IMR-90 (cell line): ENCODE data around the gene ARHGEF6. TPM values are rescaled to one million over a fixed set of nuclear protein-coding genes. Genes with fewer than 3 reads are reported as not detected.

Experiments used
- ATAC-seq: fragments of 200-7000 bp; cut with Tn5 transposase; 2 replicates; pipeline ENCODE4 v1.9.1; 2020; ENCODE audit warnings: low read depth, mild to moderate bottlenecking, moderate library complexity
- BruUV-seq: library from RNA; stranded (reverse); fragments of 400-500 nt; replicated peaks from 2 replicates; lab custom pipeline; 2021; lab: Mats Ljungman, UMichigan
- CTCF ChIA-PET: fragments of 300-600 bp; formaldehyde crosslinking; extraction: SDS; loops from one replicate; lab custom pipeline; 2021; ENCODE audit warnings: antibody characterized with exemption; lab: Yijun Ruan, JAX
- POLR2A ChIA-PET: fragments of 300-600 bp; sonication (Branson Sonifier 250); formaldehyde crosslinking; loops from one replicate; lab custom pipeline; 2022; ENCODE audit warnings: antibody characterized with exemption; ENCODE audit not compliant: unreplicated experiment; lab: Charles Lee
- DNase-seq: peaks from one replicate; pipeline ENCODE4 v3.0.0; 2013
- H2AFZ ChIP-seq: replicated peaks from 2 replicates; pipeline ENCODE3; 2013; ENCODE audit warnings: low read length, mild to moderate bottlenecking; ENCODE audit not compliant: poor library complexity
- H2AK5ac ChIP-seq: 2 replicates; pipeline ENCODE4 v1.6.1; 2013; ENCODE audit warnings: low read depth, low read length, inconsistent platforms
- H2AK9ac ChIP-seq: replicated peaks from 2 replicates; pipeline ENCODE3; 2013; ENCODE audit warnings: mild to moderate bottlenecking, low read depth, low read length, moderate library complexity; ENCODE audit not compliant: poor library complexity
- H2BK120ac ChIP-seq: 2 replicates; pipeline ENCODE4 v1.6.1; 2013; ENCODE audit warnings: low read depth, low read length, inconsistent platforms
- H2BK15ac ChIP-seq: 3 replicates; pipeline ENCODE4 v1.6.1; 2013; ENCODE audit warnings: low read depth, low read length, inconsistent platforms
- H2BK20ac ChIP-seq: 2 replicates; pipeline ENCODE4 v1.6.1; 2013; ENCODE audit warnings: low read depth, mild to moderate bottlenecking, inconsistent platforms, low read length, moderate library complexity
- H2BK5ac ChIP-seq: 2 replicates; pipeline ENCODE4 v1.6.1; 2013; ENCODE audit warnings: mild to moderate bottlenecking, low read depth, low read length, inconsistent platforms; ENCODE audit not compliant: poor library complexity, severe bottlenecking
- H3K14ac ChIP-seq: replicated peaks from 2 replicates; pipeline ENCODE4 v1.6.1; 2013; ENCODE audit warnings: low read depth, low read length, inconsistent platforms
- H3K18ac ChIP-seq: 2 replicates; pipeline ENCODE4 v1.6.1; 2013; ENCODE audit warnings: low read depth, low read length, control low read depth
- H3K23ac ChIP-seq: 2 replicates; pipeline ENCODE4 v1.6.1; 2013; ENCODE audit warnings: low read depth, low read length, inconsistent platforms
- H3K27ac ChIP-seq: 2 replicates; pipeline ENCODE4 v1.5.1; 2013; ENCODE audit warnings: mild to moderate bottlenecking, control low read depth, low read length; ENCODE audit not compliant: insufficient read depth
- H3K27me3 ChIP-seq: 2 replicates; pipeline ENCODE4 v1.6.1; 2013; ENCODE audit warnings: low read length; ENCODE audit not compliant: control insufficient read depth, insufficient read depth
- H3K36me3 ChIP-seq: 2 replicates; pipeline ENCODE4 v1.6.1; 2013; ENCODE audit warnings: low read length, mixed read lengths; ENCODE audit not compliant: control insufficient read depth, insufficient read depth
- H3K4ac ChIP-seq: 2 replicates; pipeline ENCODE4 v1.6.1; 2013; ENCODE audit warnings: low read depth, low read length, inconsistent platforms
- H3K4me1 ChIP-seq: 2 replicates; pipeline ENCODE4 v1.6.1; 2013; ENCODE audit warnings: low read length, mixed read lengths; ENCODE audit not compliant: control insufficient read depth, insufficient read depth
- H3K4me2 ChIP-seq: 2 replicates; pipeline ENCODE4 v1.6.1; 2013; ENCODE audit warnings: low read depth, mild to moderate bottlenecking, control low read depth, low read length, moderate library complexity
- H3K4me3 ChIP-seq: 2 replicates; pipeline ENCODE4 v1.5.1; 2013; ENCODE audit warnings: low read depth, mild to moderate bottlenecking, control low read depth, low read length, moderate library complexity; ENCODE audit not compliant: insufficient read depth
- H3K56ac ChIP-seq: 2 replicates; pipeline ENCODE4 v1.6.1; 2013; ENCODE audit warnings: low read length, inconsistent platforms; ENCODE audit not compliant: insufficient read depth; ENCODE audit errors: extremely low read depth
- H3K79me1 ChIP-seq, 2 experiments: 2 replicates each; pipeline ENCODE4 v1.6.1; 2013; ENCODE audit warnings: low read length in 2 of 2, inconsistent platforms in 1 of 2, low read depth in 1 of 2
- H3K9ac ChIP-seq: 2 replicates; pipeline ENCODE4 v1.6.1; 2013; ENCODE audit warnings: low read depth, low read length, control low read depth
- H3K9me1 ChIP-seq: 2 replicates; pipeline ENCODE4 v1.6.1; 2013; ENCODE audit warnings: low read length, inconsistent platforms; ENCODE audit not compliant: insufficient read depth
- H3K9me3 ChIP-seq: 2 replicates; pipeline ENCODE4 v1.6.1; 2013; ENCODE audit warnings: low read length; ENCODE audit not compliant: control insufficient read depth, insufficient read depth
- H4K20me1 ChIP-seq: 2 replicates; pipeline ENCODE4 v1.6.1; 2013; ENCODE audit warnings: low read length, inconsistent platforms; ENCODE audit not compliant: insufficient read depth
- H4K5ac ChIP-seq: 2 replicates; pipeline ENCODE4 v1.6.1; 2013; ENCODE audit warnings: mild to moderate bottlenecking, low read depth, low read length, control low read depth
- H4K8ac ChIP-seq, 2 experiments: 2 replicates each; pipeline ENCODE4 v1.6.1; 2013; ENCODE audit warnings: low read depth in 2 of 2, low read length in 2 of 2, control low read depth in 1 of 2, inconsistent platforms in 1 of 2
- H4K91ac ChIP-seq: 2 replicates; pipeline ENCODE4 v1.6.1; 2013; ENCODE audit warnings: low read depth, low read length, inconsistent platforms; ENCODE audit not compliant: insufficient read depth
- BHLHE40 ChIP-seq: fragments of 150-350 bp; IDR thresholded peaks from 2 replicates; pipeline ENCODE4 v1.6.1; 2016; ENCODE audit warnings: mild to moderate bottlenecking, low read depth, low read length
- CEBPB ChIP-seq: IDR thresholded peaks from 2 replicates; pipeline ENCODE4 v1.6.1; 2012; ENCODE audit warnings: low read depth, low read length, improper control_type of control experiment
- ELK1 ChIP-seq: fragments of 150-350 bp; IDR thresholded peaks from 2 replicates; pipeline ENCODE4 v1.6.1; 2016; ENCODE audit warnings: low read depth, mild to moderate bottlenecking, low read length, moderate library complexity, borderline replicate concordance
- MAFK ChIP-seq: IDR thresholded peaks from 2 replicates; pipeline ENCODE4 v1.6.1; 2012; ENCODE audit warnings: low read depth, low read length, improper control_type of control experiment
- MAZ ChIP-seq: IDR thresholded peaks from 2 replicates; pipeline ENCODE4 v1.6.1; 2012; ENCODE audit warnings: low read depth, mild to moderate bottlenecking, low read length, improper control_type of control experiment, moderate library complexity, borderline replicate concordance
- NFE2L2 ChIP-seq: fragments of 150-350 bp; IDR thresholded peaks from 2 replicates; pipeline ENCODE4 v1.6.1; 2016; ENCODE audit warnings: low read depth, mild to moderate bottlenecking, low read length
- POLR2A ChIP-seq: IDR thresholded peaks from 2 replicates; pipeline ENCODE4 v1.6.1; 2012; ENCODE audit warnings: mild to moderate bottlenecking, low read depth, low read length
- RAD21 ChIP-seq: IDR thresholded peaks from 2 replicates; pipeline ENCODE4 v1.6.1; 2012; ENCODE audit warnings: low read length, improper control_type of control experiment
- SMC3 ChIP-seq: fragments of 150-350 bp; IDR thresholded peaks from 2 replicates; pipeline ENCODE4 v1.6.1; 2016; ENCODE audit warnings: low read depth, mild to moderate bottlenecking, antibody characterized with exemption, low read length, moderate library complexity
- WGBS, 2 experiments: methylation state at CpG; one replicate each; pipeline versions ENCODE4 v1.1.5 to v1.1.7; 2013; ENCODE audit warnings: missing lambda C conversion rate in 2 of 2; ENCODE audit not compliant: insufficient read length in 1 of 2; ENCODE audit errors: extremely low coverage in 2 of 2; 5-methylcytosine and 5-hydroxymethylcytosine counted together
- dilution Hi-C: fragments of 300-500 bp; cut with HindIII; formaldehyde crosslinking; loops from one replicate; pipeline ENCODE4 v1.14.3; 2018; ENCODE audit warnings: low sequenced_read_pairs; ENCODE audit not compliant: unreplicated experiment
- in situ Hi-C: fragments of 300-500 bp; cut with MboI; formaldehyde crosslinking; loops from 3 replicates; pipeline ENCODE4 v1.14.3; 2019; ENCODE audit warnings: low sequenced_read_pairs, inconsistent platforms, mixed read lengths
- intact Hi-C: fragments of 100-400 bp; cut with micrococcal nuclease; formaldehyde crosslinking; loops from 2 replicates; pipeline ENCODE4 v1.10.0; 2022
- polyA plus RNA-seq, 3 experiments: library from polyadenylated mRNA; depleted of rRNA; stranded (reverse); fragments of >200 nt; gene quantifications; 2 replicates each; pipeline ENCODE4 v1.2.3, GENCODE V29; 2012; ENCODE audit warnings: low replicate concordance in 1 of 3
- total RNA-seq: library from RNA; depleted of rRNA; stranded (reverse); fragments of >200 nt; gene quantifications from 2 replicates; pipeline ENCODE4 v1.2.3, GENCODE V29; 2012
- TF ChIP-seq, protein P1 (sequence below): fragments of 150-350 bp; IDR thresholded peaks from 2 replicates; pipeline ENCODE4 v1.6.1; 2017; ENCODE audit warnings: mild to moderate bottlenecking, antibody characterized with exemption, low read length, low read depth

The ARHGEF6 gene
- total and polyA plus RNA-seq, 2 of the 4 experiments (the other 2 are of a cell fraction) = 2.1 to 2.7 TPM

DNA sequence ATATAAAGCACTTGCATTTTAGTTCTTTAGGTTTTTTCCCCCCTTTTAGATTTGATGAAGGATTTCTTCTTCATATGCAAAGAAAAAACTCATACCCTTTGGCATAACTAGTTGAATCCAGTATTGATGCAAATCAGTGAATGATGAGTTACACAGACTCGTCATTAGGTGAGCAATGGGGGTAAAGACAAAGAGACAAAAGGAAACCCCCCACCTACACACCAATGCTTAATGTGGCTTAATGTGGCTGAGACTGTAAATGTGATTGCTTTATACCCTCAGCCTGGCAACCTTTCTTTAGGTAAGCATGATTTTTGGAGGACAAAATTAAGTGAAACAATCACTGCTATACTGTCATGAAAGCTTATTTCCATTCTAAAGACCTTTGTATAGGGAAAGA is 93.3 kb downstream of the ARHGEF6 start:
- Histone ChIP-seq H3K9ac (no peak overlapping the region), H3K4me1 (no peaks in the 10 kb centered on the region), H4K91ac (no peak overlapping the region), H3K27me3 (no peaks in the 10 kb centered on the region; the same call in 1 of the 2 replicates), H3K18ac (no peak overlapping the region), H2BK20ac (no peak overlapping the region), H3K23ac (no peak overlapping the region), H2BK120ac (no peak overlapping the region), H2BK15ac (no peak overlapping the region), H2BK5ac (no peak overlapping the region), H3K27ac (no peak overlapping the region), H2AFZ (no peak overlapping the region), H3K4me3 (no peak overlapping the region), H4K20me1 (no peaks in the 10 kb centered on the region), H3K79me1 (no peaks in the 10 kb centered on the region), H3K9me1 (no peaks in the 10 kb centered on the region), H2AK9ac (no peak overlapping the region), H3K4ac (no peak overlapping the region), H3K9me3 (no peaks in the 10 kb centered on the region), H4K5ac (no peak overlapping the region), H3K56ac (no peak overlapping the region), H3K4me2 (no peak overlapping the region), H4K8ac (no peak overlapping the region), H3K14ac (no peak overlapping the region), H2AK5ac (no peak overlapping the region), H3K36me3 (no peaks in the 10 kb centered on the region)
- dilution Hi-C loops = no loop called here
- in situ Hi-C loops = no loop called here
- DNase-seq (no peak), ATAC-seq (no peak)
- no peak for TF ChIP-seq RAD21
- TF ChIP-seq SMC3 = no peak
- TF ChIP-seq NFE2L2 = no peak
- TF ChIP-seq, protein P1, sequence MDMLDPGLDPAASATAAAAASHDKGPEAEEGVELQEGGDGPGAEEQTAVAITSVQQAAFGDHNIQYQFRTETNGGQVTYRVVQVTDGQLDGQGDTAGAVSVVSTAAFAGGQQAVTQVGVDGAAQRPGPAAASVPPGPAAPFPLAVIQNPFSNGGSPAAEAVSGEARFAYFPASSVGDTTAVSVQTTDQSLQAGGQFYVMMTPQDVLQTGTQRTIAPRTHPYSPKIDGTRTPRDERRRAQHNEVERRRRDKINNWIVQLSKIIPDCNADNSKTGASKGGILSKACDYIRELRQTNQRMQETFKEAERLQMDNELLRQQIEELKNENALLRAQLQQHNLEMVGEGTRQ = no peak
- TF ChIP-seq CEBPB = no peak
- TF ChIP-seq ELK1 = no peak
- TF ChIP-seq MAFK = no peak
- TF ChIP-seq BHLHE40 = no peak
- TF ChIP-seq POLR2A = no peak
- no peak for TF ChIP-seq MAZ
- no CpG with 5 or more reads among the region's 1 CpG for WGBS, 2 experiments
- ChIA-PET POLR2A (no interaction called here), CTCF (no interaction called here)
- intact Hi-C loops = no loop called here
- BruUV-seq = no TSS peak
